UCSD-AML1 (cell line): ENCODE results near the gene TPPP3.
A peak's percentile ranks its signal among the peaks of the same experiment; 100 is the strongest.
"Not testable (repeated sequence)": the region's sequence is repeated elsewhere in the genome, so short reads cannot be mapped to it uniquely, and the experiment has no call there.

ENCODE experiments used
- DNase-seq: peaks from one replicate; lab custom pipeline; 2025; ENCODE audit not compliant: unreplicated experiment; lab: John Stamatoyannopoulos, UW

The TPPP3 gene

DNA sequence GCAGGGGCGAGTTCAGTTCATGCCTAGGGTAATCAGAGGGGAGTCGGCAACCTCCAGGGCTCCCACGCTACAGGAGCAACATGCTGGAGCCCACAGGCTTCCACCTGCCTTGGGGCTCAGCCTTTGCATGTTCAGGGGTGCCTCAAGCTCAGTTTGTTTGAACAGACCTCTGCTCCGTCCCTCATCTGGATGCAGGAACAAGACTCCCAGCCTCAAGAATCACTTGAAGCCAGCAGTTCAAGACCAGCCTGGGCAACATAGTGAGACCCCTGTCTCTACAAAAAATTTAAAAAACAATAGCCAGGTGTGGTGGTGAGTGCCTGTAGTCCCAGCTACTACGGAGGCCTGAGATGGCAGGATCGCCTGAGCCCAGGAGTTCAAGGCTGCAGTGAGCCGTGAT is 32.7 kb upstream of the TPPP3 start:
- DNase-seq = no peak

DNA sequence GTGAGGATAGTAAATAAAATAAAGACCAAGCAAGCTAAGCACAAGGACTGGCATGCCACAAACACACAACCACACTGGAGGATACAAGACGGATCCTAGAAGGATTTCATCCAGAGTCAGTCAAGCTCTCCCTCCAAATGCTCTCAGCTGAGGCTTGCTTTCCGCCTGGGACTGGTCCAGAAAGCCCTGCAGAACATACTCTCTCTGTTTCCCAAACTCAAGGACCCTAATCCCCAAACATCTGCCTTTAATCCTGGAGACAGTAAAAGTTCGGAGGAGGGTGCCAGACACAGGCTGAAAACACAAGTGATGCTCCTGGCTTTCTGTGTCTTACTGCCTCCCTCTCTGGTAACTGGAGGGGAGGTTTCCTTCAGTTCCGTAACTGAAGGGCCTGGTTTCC is 32.3 kb upstream of the TPPP3 start:
- no peak for DNase-seq

GRCh38 chr16:67425061-67425460 is 31.8 kb upstream of the TPPP3 start:
- no peak for DNase-seq

GRCh38 chr16:67424261-67424615 is 30.9 kb upstream of the TPPP3 start:
- DNase-seq = no peak

GRCh38 chr16:67423611-67424260 is 30.4 kb upstream of the TPPP3 start:
- DNase-seq = no peak

- DNase-seq = no peak
Observed at GRCh38 chr16:67423015-67423414, 29.7 kb upstream of the TPPP3 start.

DNA sequence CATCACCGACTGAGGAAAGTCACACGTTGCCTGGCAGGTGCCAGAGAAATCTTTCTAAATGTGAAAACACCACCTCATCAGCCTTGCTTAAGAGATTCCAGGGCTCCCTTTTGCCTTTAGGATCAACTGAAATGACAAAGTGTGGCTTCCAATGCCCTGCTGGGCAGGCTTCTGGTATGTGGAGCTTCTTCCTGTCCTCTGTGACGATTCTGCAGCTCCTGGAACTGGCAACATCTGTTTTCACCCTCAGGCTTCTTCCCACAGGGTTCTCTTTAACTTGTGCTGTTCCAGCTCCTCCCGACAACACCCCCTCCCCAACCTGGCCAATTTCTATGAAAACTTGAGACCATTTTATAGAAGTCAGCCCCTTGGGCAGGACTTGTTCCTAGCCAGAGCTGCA is 27.7 kb upstream of the TPPP3 start:
- DNase-seq = no peak

- no peak for DNase-seq
Observed at GRCh38 chr16:67419931-67420330, 26.6 kb upstream of the TPPP3 start.

GRCh38 chr16:67419502-67419901 is 26.2 kb upstream of the TPPP3 start:
- DNase-seq = no peak

- no peak for DNase-seq
Observed at GRCh38 chr16:67417333-67418061, 24.2 kb upstream of the TPPP3 start.

DNA sequence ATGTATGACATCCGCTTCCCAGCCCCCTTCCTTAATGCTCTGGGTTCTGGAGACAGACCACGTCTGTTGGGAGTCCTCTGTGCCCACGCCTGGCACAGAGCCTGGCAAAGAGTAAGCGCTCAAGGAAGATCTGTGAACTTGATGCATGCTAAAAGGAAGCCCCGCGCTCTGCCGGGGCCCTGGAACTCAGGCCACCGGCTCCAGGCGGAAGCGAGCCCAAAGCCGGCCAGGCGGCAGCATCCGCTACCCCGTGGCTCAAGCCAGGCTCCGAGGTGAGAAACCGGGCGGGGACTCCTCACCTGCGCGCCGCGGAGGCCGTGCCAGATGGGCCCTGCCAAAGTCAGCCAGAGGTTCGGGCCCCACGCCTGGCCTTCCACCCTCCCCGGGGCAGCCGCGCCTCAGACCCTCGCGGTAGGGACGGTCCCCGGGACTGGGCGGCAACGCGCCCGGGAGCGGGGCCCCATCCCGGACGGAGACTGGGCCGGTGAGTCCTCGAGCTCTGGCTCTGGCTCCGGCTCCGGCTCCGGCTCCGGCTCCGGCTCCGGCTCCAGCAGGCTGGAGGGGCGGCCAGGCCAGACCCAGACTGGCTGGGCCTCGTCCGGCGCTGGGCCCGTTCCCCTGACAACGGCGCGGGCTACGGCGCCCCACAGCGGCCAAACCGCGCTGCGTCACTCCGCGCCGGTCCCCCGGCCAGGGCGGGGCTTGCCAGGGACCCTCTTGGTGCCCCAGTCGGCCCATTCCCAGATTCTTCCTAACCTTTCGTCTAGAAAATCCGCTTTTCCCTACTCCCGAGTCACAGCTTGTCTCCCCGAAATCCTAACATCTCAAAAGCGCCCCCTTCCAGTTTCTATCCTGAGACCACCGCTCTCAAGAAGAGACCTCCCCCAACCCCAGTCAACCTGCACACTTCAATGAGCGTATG is 22.8 kb upstream of the TPPP3 start, which contains the start of gene ZDHHC1:
ZDHHC1 (minus strand) TSS at position 606 of the 922 bp plus-strand sequence. CDS start 8,702 bp downstream, outside the sequence.
- peak; percentile 61 for DNase-seq

GRCh38 chr16:67415421-67415820 is 22.1 kb upstream of the TPPP3 start:
- not testable (repeated sequence) for DNase-seq

DNA sequence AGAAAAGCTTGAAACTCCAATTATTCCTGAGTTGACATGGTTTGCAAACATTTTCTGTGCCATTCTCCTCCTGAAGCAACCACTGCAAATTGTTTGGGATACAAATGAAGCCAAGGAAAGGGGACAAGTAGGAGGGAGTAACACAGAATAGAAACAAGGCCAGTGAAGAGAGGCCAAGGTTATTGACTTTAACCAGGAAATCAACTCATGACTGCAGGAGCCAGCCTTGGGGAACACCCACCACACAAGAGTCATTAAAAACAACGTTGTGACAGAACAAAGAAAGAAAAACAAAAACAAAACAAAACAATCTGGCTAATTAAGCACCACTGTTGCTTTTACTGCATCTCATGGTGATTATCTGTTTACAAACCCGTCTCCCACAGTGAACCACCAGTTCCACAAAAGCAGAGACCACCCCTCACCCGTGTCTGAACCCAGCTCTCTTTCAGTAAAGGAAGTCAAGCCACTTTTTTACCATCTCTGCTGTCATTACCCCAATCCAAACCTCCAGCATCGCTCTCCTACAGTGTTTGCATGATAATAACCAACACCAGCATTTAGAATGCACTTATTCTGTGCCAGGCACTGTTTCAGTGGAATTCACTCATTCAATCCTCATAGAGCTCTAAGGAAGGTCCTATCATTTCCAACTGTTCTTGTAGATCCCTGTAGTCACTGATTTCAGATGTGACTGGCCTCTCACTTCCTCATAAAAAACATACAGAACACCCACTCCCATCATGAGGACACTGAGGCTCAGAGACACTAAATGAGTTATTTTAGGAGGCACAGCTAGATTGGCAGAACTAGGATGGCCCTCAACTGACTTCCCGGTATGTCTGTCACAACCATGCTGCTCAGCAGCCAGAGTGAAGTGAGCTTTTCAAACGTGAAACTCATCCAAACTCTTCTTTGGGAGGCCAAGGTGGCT is 20.9 kb upstream of the TPPP3 start:
- DNase-seq = no peak

GRCh38 chr16:67412294-67412693 is 19.0 kb upstream of the TPPP3 start:
- no peak for DNase-seq

GRCh38 chr16:67411339-67411738 is 18.0 kb upstream of the TPPP3 start:
- DNase-seq = no peak

DNA sequence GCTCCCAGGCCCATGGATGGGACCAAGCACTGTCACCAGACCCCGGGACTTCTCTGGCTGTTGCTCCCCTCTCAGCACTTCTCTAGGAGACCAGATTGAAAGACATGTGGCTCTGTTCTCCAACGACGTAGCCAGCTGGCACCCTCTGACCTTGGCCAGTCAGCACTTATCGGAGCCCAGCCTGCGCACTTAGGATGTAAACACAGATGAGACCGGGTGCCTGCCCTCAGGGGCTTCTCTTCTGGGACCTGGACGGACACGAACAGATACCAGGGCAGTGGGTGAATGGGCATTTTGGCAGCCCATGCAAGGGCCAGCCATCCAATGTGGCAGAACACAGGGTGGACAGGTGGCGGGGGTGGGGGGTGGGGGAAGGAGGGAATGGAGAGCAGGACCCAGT is 16.3 kb upstream of the TPPP3 start:
- no peak for DNase-seq

GRCh38 chr16:67407788-67408452 is 14.6 kb upstream of the TPPP3 start:
- DNase-seq = no peak

GRCh38 chr16:67407176-67407787 is 14.0 kb upstream of the TPPP3 start:
- no peak for DNase-seq

- no peak for DNase-seq
Observed at GRCh38 chr16:67406111-67406971, 13.0 kb upstream of the TPPP3 start.
